OCI-M2 (cell line): ENCODE results near the gene PLPPR5.
"Not testable (repeated sequence)": the region's sequence is repeated elsewhere in the genome, so short reads cannot be mapped to it uniquely, and the experiment has no call there.

ENCODE experiments used
- DNase-seq: peaks from one replicate; lab custom pipeline; 2025; ENCODE audit not compliant: unreplicated experiment; lab: John Stamatoyannopoulos, UW

Gene PLPPR5

DNA sequence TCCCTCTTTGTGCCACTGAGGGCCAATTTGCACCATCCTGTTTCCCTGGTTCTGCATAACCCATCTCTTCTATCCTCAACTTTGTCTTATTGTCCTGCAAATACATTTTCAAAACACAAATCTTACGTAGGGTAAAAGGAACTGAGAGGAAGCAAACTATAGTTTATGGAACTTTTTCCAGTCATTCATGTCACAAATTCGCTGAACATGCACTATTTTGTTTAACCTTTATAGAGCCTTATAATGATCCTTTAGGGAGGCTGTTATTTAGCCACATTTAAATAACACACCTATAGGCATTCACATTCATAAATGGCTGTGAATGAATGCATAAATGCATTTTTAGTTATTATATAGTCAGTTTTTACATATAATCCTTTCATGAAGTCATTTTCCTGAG is 85.0 kb downstream of the PLPPR5 start:
- DNase-seq = no peak

DNA sequence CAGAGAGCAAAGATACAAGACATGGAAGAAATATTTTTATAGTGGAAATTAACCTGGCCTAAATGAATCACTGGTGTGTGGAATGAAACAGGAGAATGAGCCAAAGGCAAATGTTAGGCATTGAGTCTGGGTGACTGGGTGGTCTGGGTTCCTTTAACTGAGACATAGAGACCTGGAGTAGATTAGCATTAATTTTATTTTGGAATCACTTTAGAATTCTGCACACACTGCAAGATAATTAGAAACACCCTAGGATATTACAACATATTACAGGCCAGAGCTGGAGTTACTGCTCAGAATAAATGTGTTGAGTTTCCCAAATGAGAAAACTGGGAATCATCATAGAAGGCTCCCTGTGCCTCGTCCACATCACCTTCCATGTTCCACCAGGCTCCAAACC is 85.5 kb downstream of the PLPPR5 start:
- DNase-seq = no peak

GRCh38 chr1:98914547-98914946 is 90.1 kb downstream of the PLPPR5 start:
- DNase-seq = no peak

GRCh38 chr1:98910827-98911226 is 93.8 kb downstream of the PLPPR5 start:
- DNase-seq = no peak

- no peak for DNase-seq
Observed at GRCh38 chr1:98908980-98909379, 95.7 kb downstream of the PLPPR5 start.

- DNase-seq = no peak
Observed at GRCh38 chr1:98906809-98907208, 97.9 kb downstream of the PLPPR5 start.

DNA sequence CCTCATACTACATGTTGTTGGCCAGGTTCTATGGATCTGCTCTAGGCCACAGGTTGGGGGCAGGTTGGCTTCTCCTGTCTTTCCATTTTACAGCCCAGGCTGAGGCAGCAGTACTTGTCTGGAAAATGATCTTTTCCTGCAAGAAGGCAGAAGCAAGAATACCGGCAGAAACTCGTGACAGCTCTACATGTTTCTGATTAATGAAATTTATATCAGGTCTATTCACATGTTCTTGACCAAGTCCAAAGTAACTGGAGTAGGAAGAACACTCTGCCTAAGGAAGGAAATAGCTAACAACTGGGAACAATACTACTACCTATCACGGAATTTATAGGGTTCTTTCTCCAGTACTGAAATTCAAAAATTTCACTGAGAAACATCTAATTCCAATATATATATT is 98.3 kb downstream of the PLPPR5 start:
- DNase-seq = no peak

DNA sequence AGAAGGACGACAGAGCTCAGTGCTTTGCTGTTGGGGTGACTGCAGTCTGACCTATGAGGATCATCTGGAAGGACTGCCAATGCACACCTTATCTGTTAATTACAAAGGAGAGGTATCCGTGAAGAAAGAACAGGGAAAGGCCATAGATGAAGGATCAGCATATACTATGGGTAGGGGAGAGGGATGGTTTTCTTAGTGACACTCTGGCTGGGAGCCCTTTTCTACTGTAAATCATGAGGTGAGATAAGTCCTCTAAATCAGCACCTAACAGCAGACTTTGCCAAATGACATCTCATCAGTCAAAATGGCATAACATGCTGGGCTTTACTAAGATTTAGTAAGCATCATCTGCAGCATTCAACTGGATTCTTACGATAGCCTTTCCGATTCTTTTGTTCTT is 100.0 kb downstream of the PLPPR5 start:
- no peak for DNase-seq

GRCh38 chr1:98903726-98904125 is 100.9 kb downstream of the PLPPR5 start:
- DNase-seq = no peak

GRCh38 chr1:98903261-98903660 is 101.4 kb downstream of the PLPPR5 start:
- DNase-seq = no peak

- DNase-seq = no peak
Observed at GRCh38 chr1:98898940-98899339, 105.7 kb downstream of the PLPPR5 start.

- DNase-seq = no peak
Observed at GRCh38 chr1:98897479-98897878, 107.2 kb downstream of the PLPPR5 start.

DNA sequence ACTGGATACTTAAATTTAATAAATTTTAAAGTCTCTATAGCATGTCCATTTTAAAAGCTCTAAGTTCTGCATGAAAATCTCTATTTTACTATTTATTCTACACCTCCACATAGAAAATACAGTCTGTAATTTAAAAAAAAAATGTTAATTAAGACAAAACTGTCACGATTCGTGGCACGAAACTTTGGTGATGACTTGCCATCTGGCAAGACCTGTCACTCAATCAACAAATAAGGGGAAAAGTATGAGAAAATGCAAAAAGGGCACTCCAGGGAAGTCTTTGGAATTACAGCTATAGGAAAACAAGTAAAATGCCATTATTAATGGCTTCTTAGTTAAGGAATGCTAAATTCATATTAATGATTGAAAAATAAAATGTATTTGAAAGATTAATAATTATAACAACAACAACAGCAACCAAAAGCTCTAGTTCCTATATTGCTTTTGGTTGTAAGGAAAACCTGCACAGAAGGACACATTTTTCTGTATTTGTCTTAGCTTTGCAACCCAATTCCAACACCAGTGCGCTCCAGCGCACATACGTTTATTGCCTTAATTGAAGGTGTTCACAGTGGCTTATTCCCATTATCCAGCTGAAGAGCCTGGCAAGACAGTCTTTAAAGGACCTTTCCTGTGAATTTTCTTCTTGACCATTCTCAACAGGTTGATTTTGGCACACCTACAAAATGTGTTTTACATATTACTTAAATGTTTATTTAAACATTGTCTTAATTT is 107.8 kb downstream of the PLPPR5 start:
- no peak for DNase-seq

DNA sequence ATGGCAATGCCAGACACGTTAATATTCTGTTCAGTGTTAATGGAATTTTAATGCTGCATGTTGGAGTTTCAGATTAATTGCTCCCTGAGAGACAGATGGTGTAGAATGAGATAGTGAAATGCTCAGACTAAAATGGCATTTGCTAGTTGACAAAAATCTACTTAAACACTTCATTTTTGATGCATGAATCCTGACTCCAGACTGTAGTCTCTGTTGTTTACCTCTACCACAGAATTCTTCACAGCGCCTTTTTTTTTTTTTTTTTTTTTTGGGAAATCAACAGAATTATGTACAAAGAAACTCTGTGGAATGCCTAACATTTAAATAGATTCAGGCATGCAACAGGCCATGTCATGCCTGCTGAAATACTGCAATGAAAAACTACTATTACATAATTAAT is 111.3 kb downstream of the PLPPR5 start:
- no peak for DNase-seq

GRCh38 chr1:98888869-98889268 is 115.8 kb downstream of the PLPPR5 start:
- no peak for DNase-seq

GRCh38 chr1:98887507-98887906 is 117.2 kb downstream of the PLPPR5 start:
- no peak for DNase-seq

DNA sequence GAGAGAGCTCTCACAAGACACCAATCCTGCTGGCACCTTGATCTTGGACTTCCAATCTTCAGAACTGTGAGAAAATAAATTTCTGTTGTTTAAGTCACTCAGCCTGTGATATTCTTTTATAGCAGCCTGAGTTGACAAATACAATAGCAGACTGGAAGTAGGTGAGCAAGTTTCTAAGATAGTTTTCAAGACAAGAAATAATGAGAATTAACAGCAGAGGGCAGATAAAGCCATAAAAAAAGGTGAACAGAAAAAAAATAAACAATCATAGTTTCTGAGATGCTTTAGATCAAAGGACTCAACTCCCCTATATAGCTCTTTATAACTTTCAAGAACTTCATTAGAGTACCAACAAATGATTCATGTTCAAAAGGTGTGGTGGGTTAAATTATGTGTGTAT is 119.8 kb downstream of the PLPPR5 start:
- DNase-seq = no peak

DNA sequence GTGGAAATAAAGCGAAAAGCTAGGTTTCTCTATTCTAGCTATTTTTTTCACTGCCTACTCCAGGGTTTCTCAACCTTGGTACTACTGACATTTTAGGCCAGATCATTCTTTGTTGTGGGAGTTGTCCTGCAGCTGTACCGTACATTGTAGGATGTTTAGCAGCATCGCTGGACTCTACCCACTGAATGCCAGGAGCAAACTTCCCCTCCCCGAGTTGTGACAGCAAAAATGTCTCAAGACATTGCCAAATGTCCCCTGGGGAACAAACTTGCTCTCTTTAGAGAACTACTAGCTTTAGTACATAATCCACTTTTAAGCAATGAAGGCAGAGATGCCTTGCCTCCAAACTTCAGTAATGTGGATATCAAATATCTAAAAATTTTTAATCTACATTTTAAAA is 122.8 kb downstream of the PLPPR5 start:
- DNase-seq = no peak

- not testable (repeated sequence) for DNase-seq
Observed at GRCh38 chr1:98881234-98881633, 123.4 kb downstream of the PLPPR5 start.

- no peak for DNase-seq
Observed at GRCh38 chr1:98874828-98875227, 129.8 kb downstream of the PLPPR5 start.

- DNase-seq = no peak
Observed at GRCh38 chr1:98870959-98871903, 133.4 kb downstream of the PLPPR5 start.

- no peak for DNase-seq
Observed at GRCh38 chr1:98865796-98866195, 138.9 kb downstream of the PLPPR5 start.
